Common myeloid progenitor, CD34-positive (primary cell): ENCODE results near the gene FKBP11.

Experiments
- CTCF ChIA-PET: fragments of 350-600 bp; sonication (Branson Sonifier 250); formaldehyde crosslinking; loops from one replicate; lab custom pipeline; 2021; ENCODE audit warnings: antibody characterized with exemption; lab: Charles Lee
- POLR2A ChIA-PET: fragments of 350-600 bp; sonication (Branson Sonifier 250); formaldehyde crosslinking; loops from one replicate; lab custom pipeline; 2021; ENCODE audit warnings: antibody characterized with exemption; lab: Charles Lee
- DNase-seq, 3 donors: peaks; one replicate each; pipeline versions ENCODE4 v3.0.0 to v3.0.0-alpha.2; 2013
- H3K27ac ChIP-seq, 2 experiments: 1 replicate in 1 of 2; 2 replicates in 1 of 2; pipeline ENCODE4 v1.7.0; 2013; ENCODE audit warnings: inconsistent platforms in 2 of 2, low read length in 2 of 2, mild to moderate bottlenecking in 2 of 2, low read depth in 1 of 2, moderate library complexity in 1 of 2; ENCODE audit not compliant: severe bottlenecking in 2 of 2, insufficient read depth in 1 of 2, poor library complexity in 1 of 2
- H3K27me3 ChIP-seq, 5 experiments: replicated peaks in 2 of 5; 1 replicate in 3 of 5; 2 replicates in 2 of 5; pipeline versions ENCODE4 v1.6.1 to v1.7.0; 2013; ENCODE audit warnings: low read length in 4 of 5, mild to moderate bottlenecking in 2 of 5, moderate library complexity in 2 of 5, inconsistent platforms in 1 of 5; ENCODE audit not compliant: insufficient read depth in 5 of 5, control insufficient read depth in 4 of 5
- H3K36me3 ChIP-seq, 4 experiments: 1 replicate in 2 of 4; 2 replicates in 2 of 4; pipeline versions ENCODE4 v1.6.1 to v1.7.0; 2013; ENCODE audit warnings: low read length in 3 of 4, control low read depth in 1 of 4, mild to moderate bottlenecking in 1 of 4; ENCODE audit not compliant: control insufficient read depth in 4 of 4, insufficient read depth in 4 of 4
- H3K4me1 ChIP-seq, 4 experiments: 1 replicate in 3 of 4; 2 replicates in 1 of 4; pipeline versions ENCODE4 v1.6.1 to v1.7.1; 2013; ENCODE audit warnings: low read length in 3 of 4, mild to moderate bottlenecking in 3 of 4, control low read depth in 1 of 4, inconsistent platforms in 1 of 4, moderate library complexity in 1 of 4; ENCODE audit not compliant: control insufficient read depth in 4 of 4, insufficient read depth in 4 of 4; ENCODE audit errors: control extremely low read depth in 1 of 4
- H3K4me3 ChIP-seq, 7 experiments: 1 replicate in 4 of 7; 2 replicates in 3 of 7; pipeline versions ENCODE4 v1.5.1 to v1.7.0; 2013; ENCODE audit warnings: mild to moderate bottlenecking in 7 of 7, low read length in 6 of 7, moderate library complexity in 6 of 7, inconsistent platforms in 2 of 7, low read depth in 2 of 7, control low read depth in 1 of 7; ENCODE audit not compliant: insufficient read depth in 4 of 7, control insufficient read depth in 1 of 7; ENCODE audit errors: extremely low read depth in 1 of 7
- H3K9me3 ChIP-seq, 5 experiments: 1 replicate in 4 of 5; 2 replicates in 1 of 5; pipeline versions ENCODE4 v1.6.1 to v1.7.1; 2013; ENCODE audit warnings: low read length in 4 of 5, mild to moderate bottlenecking in 2 of 5, inconsistent platforms in 1 of 5, low read depth in 1 of 5, moderate library complexity in 1 of 5; ENCODE audit not compliant: control insufficient read depth in 4 of 5, insufficient read depth in 2 of 5; ENCODE audit errors: control extremely low read depth in 1 of 5
- WGBS: methylation state at CpG from one replicate; pipeline ENCODE4 v1.1.5; 2013; ENCODE audit not compliant: insufficient coverage; 5-methylcytosine and 5-hydroxymethylcytosine counted together

The FKBP11 gene

DNA sequence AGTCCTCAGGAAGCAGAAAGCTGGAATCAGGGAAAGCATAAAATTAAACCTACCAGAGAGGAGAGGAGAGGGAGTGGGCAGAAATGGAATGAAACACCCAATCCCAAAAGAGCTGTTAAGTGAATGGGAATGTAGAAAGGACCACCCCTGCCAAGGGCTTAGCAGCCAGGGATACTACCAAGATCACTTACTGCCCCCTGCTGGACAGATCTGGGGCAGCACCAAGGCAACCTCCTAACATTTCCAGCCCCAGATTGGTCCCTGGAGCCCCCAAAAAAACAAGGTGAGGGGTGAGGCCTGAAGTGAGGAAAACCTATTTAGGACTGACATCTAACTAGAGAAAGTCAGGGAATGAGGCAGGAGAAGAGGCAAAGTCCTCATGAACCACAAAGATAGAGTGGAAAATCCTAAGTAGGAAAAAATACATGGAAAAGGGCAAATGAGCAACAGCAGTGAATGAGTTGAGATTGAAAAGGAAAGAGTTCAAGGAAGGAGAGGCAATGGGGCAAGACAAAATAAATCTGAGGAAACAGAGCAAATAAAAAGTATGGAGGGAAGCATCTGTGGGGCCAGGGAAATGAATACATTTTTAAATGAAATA, 11.2 kb upstream of the FKBP11 start:
- Histone ChIP-seq H3K9me3 (no peaks in the 10 kb centered on the region), H3K4me3 (no peak overlapping the region), H3K36me3 (peaks cover 22 to 89% (median 58%) of the 10 kb centered on the region in 4 experiments), H3K27ac (no peak overlapping the region), H3K4me1 (peaks cover 0 to 22% (median 17%) of the 10 kb centered on the region in 4 experiments), H3K27me3 (no peaks in the 10 kb centered on the region)
- DNase-seq = peak; percentile 69 to 85 (median 75)
- CTCF ChIA-PET = interaction anchor here (0.9 to 75.7 kb wide), 10 partner anchors 3 to 275 kb away, joined by 3 to 1637 read pairs (median 5); partner anchors contain the start of genes ARF3, DDN, DDX23 and FKBP11
- POLR2A ChIA-PET = interaction anchor here (1.4 kb wide), 1 partner anchor 30 kb away, joined by 3 read pairs; no protein-coding TSS in a partner anchor

DNA sequence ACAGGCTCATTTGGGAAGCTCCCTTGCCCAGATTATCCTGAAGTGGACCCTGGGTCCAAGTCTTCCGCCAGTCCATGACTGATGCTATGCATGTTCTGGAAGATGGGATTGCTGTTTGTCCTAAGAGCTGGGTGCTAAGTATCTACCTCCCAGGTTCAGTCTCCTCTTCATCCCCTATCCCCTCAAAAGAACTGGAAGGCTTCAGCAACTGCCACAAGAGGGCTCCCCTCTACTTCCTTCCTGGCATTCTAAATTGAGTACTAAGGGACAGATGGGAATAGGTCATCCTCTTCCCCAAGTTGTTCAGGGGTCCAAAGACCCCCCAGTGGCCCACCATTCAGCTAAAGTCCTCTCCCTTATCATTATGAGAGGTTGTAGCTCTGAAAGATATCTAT, 9.0 kb upstream of the FKBP11 start:
- H3K4me1 ChIP-seq = no peaks in the 10 kb centered on the region
- peak in 1 of 3 donors; percentile 23 for DNase-seq
- CTCF ChIA-PET = interaction anchor here (1.0 to 75.7 kb wide), 7 partner anchors 5 to 87 kb away, joined by 3 to 1637 read pairs (median 10); partner anchors contain the start of genes ARF3, DDN, FKBP11 and WNT1
- no peaks in the 10 kb centered on the region for H3K27me3 ChIP-seq
- POLR2A ChIA-PET = no interaction called here
- H3K36me3 ChIP-seq = peaks cover 17 to 82% (median 60%) of the 10 kb centered on the region in 4 experiments
- no peaks in the 10 kb centered on the region for H3K9me3 ChIP-seq
- H3K4me3 ChIP-seq = no peak overlapping the region
- H3K27ac ChIP-seq = no peak overlapping the region
- WGBS = no CpG with 5 or more reads among the region's 1 CpG

DNA sequence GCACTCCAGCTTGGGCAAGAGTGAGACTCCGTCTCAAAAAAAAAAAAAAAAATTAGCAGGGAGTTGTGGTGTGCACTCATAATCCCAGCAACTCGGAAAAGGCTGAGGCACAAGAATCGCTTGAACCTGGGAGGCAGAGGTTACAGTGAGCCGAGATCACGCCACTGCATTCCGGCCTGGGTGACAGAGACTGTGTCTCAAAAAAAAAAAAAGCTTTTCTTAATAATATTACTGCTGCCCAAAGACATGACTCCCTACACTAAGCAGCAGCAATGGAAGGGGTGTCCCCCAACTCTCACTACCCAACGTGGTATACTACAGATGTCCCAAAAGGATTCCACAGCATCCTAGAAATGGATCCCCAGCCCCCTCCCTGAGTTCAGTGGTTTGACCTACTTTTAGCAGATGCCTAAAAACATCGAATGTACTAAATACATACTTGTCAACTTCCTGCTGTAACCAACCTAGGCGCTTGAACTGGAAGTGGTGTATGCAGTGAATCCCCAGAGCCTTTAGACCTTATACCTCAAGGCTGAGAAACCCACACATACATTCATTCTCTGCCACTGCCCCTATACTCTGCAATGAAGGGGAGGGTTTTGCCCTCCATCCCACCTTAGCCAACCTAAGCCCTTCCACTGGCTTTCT, 8.5 kb upstream of the FKBP11 start:
- Histone ChIP-seq H3K27ac (no peak overlapping the region), H3K36me3 (peaks cover 15 to 80% (median 55%) of the 10 kb centered on the region in 4 experiments), H3K9me3 (no peaks in the 10 kb centered on the region), H3K4me3 (no peak overlapping the region), H3K4me1 (no peaks in the 10 kb centered on the region), H3K27me3 (no peaks in the 10 kb centered on the region)
- CTCF ChIA-PET = interaction anchor here (1.0 to 75.7 kb wide), 7 partner anchors 6 to 88 kb away, joined by 3 to 1637 read pairs (median 10); partner anchors contain the start of genes ARF3, DDN, FKBP11 and WNT1
- 84% methylated on average over 5 of the region's 9 CpGs for WGBS
- DNase-seq = no peak
- POLR2A ChIA-PET = no interaction called here

DNA sequence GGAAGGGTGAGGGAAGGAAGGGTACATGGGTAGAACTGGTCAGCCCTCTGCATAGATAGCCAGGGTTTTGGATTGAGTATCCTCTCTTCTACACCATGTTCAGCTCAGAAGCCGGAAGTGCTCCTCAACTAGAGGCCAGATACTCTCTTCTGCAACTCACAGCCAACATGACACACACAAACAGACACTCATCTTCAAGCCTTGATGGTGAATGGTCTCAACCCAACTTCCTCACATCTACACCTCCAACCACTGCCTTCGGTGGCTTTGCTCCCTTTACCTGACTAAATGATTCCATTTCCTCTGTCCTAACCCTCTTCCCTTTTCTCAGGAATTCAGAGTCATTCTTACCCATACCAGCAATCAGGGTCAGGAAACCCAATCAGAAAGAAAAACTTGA, 7.6 kb upstream of the FKBP11 start:
- H3K4me1 ChIP-seq = no peaks in the 10 kb centered on the region
- ChIA-PET POLR2A (no interaction called here), CTCF (interaction anchor here (2.5 to 75.7 kb wide), 5 partner anchors 7 to 79 kb away, joined by 8 to 1637 read pairs (median 54); partner anchors contain the start of genes ARF3, DDN, FKBP11 and WNT1)
- WGBS = 65% methylated on average over 2 of the region's 2 CpGs
- no peaks in the 10 kb centered on the region for H3K9me3 ChIP-seq
- H3K27ac ChIP-seq = no peak overlapping the region
- no peak for DNase-seq
- no peaks in the 10 kb centered on the region for H3K27me3 ChIP-seq
- H3K4me3 ChIP-seq = no peak overlapping the region
- H3K36me3 ChIP-seq = peaks cover 14 to 71% (median 50%) of the 10 kb centered on the region in 4 experiments

DNA sequence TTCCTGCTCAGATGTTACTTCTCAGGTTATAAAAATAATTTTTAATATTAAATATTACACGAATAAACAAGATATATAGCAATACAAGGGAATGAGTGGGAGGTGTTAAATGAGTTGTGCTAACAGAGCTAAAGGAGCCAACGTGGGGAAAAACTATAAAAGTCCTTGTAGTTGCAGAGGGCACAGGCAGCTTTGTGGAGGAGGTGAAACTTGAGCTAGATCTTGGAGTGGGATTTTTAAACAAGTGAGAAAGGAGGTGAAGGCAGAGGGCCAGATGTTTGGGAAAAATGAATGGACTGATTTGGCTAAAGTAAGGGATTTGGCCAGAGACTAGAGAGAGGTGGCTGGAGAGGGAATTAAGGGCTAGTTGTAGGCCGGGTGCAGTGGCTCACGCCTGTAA, 5.2 kb upstream of the FKBP11 start:
- DNase-seq = no peak
- 95% methylated on average over 3 of the region's 4 CpGs for WGBS
- ChIA-PET CTCF (interaction anchor here (0.9 to 47.1 kb wide), 8 partner anchors 10 to 77 kb away, joined by 3 to 1637 read pairs (median 6); partner anchors contain the start of genes ARF3, DDN, WNT1 and WNT10B), POLR2A (no interaction called here)
- Histone ChIP-seq H3K9me3 (no peaks in the 10 kb centered on the region), H3K27ac (no peak overlapping the region), H3K4me3 (no peak overlapping the region), H3K36me3 (peaks cover 11 to 56% (median 41%) of the 10 kb centered on the region in 4 experiments), H3K27me3 (no peaks in the 10 kb centered on the region), H3K4me1 (peaks cover 0 to 5% (median 2%) of the 10 kb centered on the region in 4 experiments)

DNA sequence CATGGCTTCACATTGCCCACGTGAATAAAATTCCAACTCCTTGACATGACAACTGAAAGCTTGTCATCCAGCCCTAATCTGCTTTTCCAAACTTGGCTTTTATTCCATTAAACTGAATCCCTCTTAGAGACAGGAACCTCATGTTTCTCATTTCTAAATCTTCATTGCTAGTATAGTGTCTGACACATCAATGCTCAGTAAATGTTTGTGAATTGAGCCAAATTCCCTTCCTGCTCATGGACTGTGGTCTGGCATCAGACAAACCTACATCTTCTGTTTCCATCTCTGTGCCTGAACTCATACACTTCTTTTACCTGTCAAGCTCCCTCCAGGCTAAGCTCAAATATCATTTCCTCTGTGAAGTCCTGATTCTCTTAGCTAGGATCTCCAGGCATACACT, 4.3 kb upstream of the FKBP11 start:
- no peak for DNase-seq
- Histone ChIP-seq H3K4me3 (no peak overlapping the region), H3K36me3 (peaks cover 11 to 49% (median 37%) of the 10 kb centered on the region in 4 experiments), H3K27me3 (no peaks in the 10 kb centered on the region), H3K9me3 (no peaks in the 10 kb centered on the region), H3K27ac (no peak overlapping the region), H3K4me1 (peaks cover 0 to 13% (median 6%) of the 10 kb centered on the region in 4 experiments)
- 100% methylated on average over 1 of the region's 1 CpG for WGBS
- CTCF ChIA-PET = interaction anchor here (0.7 to 47.1 kb wide), 8 partner anchors 15 to 76 kb away, joined by 3 to 1637 read pairs (median 6); partner anchors contain the start of genes ARF3, DDN, WNT1 and WNT10B
- POLR2A ChIA-PET = no interaction called here
